Suppressor macrophage treated with lipopolysaccharide for 4 hours (primary cell): ENCODE measurements around the gene CTCFL.
"Not testable (repeated sequence)": the region's sequence is repeated elsewhere in the genome, so short reads cannot be mapped to it uniquely, and the experiment has no call there.

Experiments used
- DNase-seq: peaks from one replicate; pipeline ENCODE4 v3.0.0-alpha.2; 2020

The CTCFL gene

DNA sequence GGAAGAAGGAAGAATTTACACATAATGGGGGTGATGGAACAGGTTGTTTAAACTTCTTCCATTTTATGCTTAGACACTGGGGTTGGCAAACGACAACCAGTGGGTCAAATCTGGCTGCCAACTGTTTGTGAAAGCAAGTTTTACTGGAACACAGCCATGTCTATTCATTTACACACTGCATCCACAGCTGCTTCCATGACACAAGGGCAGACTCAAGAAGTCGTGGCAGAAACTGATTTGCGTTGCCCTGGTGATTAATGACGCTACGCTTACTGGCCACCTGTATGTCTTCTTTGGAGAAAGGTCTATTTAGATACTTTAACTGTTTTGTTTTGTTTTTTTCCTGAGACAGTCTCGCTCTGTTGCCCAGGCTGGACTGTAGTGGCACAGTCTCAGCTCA is 19.0 kb downstream of the CTCFL start:
- no peak for DNase-seq

DNA sequence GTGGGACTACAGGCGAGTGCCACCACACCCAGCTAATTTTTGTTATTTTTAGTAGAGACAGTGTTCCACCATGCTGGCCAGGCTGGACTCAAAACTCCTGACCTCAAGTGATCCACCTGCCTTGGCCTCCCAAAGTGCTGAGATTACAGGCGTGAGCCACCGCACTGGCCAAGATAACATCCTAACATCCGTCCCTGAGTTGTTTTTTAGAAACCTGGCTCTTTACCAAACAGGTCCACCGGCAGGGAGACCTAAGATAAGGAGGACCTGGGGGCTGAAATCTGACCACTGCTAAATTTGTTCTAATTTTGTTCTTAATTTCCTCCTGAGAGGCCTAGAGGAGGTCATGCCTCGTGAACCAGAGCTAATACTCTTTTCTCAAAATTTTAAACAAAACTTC is 20.5 kb downstream of the CTCFL start:
- no peak for DNase-seq

DNA sequence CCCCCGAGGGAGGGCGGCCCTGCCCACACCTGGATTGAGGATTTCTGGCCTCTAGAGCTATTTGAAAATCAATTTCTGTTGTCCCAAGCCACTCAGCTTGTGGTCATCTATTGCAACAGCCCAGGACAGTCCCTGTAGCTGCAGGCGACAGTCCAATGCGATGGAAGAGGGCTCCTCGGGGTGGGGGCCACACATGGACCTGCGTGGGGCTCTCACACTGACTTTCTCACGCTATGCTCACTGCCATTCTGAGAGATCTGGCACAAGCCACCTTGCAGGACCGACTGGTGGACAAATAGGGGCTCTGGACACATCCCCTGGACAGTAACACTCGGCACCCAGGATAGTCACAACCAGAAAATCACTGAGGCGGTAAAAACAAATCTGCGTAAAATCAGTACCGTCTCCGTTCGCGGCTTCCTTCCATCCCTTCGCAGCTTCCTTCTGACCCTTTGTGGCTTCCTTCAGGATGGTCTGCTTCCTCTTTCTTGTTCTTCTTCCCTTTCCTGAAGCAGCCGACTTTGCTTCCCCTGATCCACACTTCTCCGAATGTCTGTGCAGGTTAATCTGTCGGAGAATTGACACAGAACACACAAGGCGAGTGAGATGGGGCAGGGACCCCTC is 21.8 kb downstream of the CTCFL start:
- peak; percentile 71 for DNase-seq

- no peak for DNase-seq
These were observed 22.6 kb downstream of the CTCFL start for GRCh38 chr20:57502336-57502700.

DNA sequence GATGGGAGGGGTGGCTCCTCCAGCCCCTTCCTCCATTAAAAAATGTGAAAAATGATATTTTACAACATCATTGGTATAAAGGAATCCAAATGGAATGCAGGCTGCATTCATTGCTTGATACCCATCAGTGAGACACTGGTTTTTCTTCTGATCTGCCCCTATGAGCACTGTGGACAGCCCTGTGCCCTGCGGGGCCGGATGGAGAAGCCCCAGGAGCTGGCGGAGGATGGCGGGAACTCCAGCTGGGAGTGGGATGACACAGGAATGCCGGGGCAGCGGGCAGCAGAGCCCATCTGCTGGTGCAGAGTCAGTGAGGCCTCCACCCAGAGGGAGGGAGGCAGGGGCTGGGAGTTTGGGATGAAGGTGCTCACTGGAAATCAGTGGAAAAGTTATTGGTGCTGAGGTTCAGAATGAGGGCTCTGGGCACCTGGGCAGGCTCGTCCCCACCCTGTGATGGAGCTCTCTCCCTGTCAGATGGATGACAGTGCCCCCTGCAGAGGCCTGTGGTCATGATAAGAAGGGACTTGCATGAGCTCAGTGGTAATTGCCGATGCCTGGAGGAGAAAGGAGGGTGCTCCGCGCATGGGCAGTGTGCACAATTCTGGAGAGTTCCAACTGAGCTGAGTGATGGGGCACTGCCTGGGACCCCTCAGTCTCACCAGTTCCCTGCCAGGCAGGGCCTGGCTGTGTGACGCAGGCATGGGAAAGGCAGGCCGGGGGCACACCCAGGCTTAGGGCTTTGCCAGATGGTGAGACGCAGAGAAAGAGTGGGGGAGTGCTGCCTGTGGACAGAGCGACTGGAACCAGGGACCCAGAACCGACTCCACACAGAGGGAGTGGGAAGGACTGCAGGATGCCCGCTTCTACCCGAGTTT is 23.2 kb downstream of the CTCFL start:
- no peak for DNase-seq

DNA sequence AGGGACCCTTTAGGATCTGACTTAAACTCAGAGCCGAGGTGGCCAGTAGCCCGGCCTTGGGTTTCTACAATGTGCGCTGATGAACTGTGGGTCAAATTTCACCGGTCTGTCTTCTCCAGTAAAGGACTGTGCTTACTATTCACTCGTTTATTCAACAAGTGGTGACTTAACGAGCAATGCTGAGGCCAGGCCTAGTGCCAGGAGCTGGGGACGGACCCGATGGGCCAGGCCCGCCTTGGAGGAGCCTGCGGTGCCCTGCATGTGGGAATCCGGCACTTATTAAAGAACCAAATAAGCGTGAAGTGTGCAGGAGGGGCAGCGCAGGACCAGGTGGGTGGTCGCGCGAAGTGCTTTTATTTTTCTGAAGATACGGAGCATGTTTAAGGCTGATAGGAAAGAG is 24.0 kb downstream of the CTCFL start:
- DNase-seq = no peak

DNA sequence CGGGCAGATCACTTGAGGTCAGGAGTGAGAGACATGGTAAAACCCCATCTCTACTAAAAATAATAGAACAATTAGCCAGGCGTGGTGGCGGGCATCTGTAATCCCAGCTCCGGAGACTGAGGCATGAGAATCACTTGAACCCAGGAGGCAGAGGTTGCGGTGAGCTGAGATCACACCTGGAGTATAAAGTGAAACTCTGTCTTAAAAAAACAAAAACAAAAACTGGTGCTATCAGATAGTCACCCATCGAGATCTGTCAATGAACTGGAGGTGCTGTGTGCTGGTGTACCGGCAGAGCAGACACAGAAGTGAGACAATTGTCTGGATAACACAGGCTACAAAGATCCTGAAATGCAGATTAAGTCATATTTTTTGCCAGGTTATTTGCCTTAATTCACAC is 24.7 kb downstream of the CTCFL start:
- no peak for DNase-seq

- no peak for DNase-seq
These were observed 25.3 kb downstream of the CTCFL start for GRCh38 chr20:57499676-57500075.

DNA sequence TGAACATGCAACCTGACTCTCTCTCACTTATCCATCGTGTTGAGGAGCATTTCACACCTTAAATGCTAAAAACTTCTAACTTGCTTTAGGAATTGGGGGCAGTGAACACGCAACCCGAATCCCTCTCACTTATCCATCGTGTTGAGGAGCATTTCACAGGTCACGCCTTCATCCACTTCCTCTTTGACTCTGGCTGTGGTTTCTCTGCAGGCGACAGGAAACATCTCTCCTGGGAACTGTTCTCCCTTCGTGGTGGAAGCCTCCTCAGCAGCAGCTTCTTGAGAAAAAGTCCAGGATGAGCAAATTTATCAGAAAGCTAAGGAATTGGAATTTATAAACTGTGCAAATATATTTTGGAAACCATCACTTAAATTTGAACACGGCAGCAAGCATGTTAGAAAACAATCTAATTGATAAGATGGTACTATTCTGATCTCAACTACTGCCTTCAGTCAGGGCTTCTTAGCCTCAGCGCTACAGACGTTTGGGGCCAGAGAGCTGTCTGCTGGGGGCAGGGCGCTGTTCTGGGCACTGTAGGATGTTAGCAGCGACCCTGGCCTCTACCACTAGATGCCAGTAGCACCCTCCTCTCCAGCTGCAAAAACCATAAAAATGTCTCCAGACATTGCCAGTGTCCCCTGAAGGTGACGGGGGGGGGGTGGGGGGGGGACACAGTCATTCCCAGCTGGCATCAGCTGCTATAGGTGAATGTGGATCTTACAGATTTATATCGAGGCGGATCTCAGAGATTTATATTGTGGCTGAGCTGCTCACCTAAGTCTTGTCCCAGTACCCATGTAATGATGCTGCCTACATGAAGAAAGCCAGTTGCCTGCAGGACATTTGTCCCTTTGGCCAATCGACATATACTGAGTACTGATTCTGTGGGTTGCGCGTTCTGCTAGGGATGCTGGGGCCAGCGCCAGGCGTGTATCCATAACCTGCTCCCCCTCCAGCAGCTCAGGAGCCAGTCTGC is 26.2 kb downstream of the CTCFL start:
- DNase-seq = peak; percentile 53

- no peak for DNase-seq
These were observed 28.3 kb downstream of the CTCFL start for GRCh38 chr20:57496592-57496991.

- DNase-seq = no peak
These were observed 29.0 kb downstream of the CTCFL start for GRCh38 chr20:57495978-57496377.

DNA sequence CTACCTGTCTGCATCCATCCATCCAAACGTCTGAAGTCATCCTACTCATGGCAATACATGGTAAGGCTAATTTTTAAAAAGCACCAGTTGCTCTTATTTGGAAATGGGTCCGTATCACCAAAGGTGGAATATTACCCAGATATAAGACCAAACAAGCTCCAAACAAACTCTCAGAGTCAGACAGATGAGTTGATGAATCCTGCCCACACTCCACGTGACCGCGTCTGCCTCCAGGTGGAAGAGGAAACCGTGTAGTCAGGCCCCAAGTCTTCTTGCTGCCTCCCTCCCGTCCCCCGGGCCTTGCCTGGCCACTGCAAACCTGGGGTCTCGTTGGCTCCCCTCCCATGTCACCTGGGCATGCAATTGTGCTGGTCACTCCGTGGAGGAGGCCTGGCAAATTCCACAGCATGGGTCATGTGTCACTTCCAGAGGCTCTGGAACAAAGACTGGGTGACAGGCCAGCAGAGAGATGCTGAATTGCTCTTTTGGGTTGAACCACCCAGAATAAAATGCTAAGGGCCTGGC is 31.8 kb downstream of the CTCFL start:
- no peak for DNase-seq

- DNase-seq = no peak
These were observed 33.6 kb downstream of the CTCFL start for GRCh38 chr20:57491373-57491772.

DNA sequence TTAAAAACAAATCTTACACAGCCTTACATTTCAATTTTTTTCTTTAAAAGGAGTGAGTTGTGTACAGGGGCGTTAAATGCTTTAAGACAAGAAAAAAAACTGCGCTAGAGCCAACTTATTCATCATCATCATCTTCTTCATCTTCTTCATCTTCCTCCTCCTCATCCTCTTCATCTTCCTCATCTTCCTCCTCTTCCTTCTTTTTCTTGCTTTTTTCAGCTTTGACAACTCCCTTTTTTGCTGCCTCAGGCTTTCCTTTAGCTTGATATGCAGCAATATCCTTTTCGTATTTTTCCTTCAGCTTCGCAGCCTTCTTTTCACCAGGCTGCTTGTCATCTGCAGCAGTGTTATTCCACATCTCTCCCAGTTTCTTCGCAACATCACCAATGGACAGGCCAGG is 36.7 kb downstream of the CTCFL start:
- not testable (repeated sequence) for DNase-seq

DNA sequence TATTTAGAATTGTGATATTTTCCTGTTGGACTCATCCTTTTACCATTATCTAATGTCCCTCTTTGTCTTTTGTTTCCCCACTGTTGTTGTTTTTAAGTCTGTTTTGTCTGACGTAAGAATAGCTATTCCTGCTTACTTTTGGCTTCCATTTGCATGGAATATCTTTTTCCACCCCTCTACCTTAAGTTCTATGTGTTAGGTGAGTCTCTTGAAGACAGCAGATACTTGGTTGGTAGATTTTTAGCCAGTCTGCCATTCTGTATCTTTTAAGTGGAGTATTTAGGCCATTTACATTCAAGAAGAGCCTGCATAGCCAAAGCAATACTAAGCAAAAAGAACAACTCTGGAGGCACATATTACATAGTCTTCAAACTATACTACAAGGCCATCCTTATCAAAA is 39.2 kb downstream of the CTCFL start:
- no peak for DNase-seq

DNA sequence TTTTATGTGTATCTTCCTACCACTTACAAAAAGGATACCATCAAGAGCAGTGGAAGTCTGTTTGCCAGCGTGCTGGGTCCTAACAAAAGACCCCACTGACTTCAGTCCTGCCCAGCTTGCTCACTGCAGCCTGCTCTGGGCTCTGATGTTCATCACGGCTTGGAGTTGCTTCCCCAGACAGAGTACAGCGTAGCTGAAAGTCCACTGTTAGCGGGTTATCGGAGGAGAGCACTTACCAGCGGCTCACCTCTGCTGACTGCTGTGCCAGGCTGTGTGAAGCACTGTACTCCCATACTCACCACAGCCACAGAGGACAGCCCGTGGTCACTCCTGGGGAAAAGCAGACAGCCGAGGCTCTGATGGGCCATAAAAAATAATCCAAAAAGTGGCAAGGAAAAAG is 40.2 kb downstream of the CTCFL start:
- DNase-seq = no peak

- no peak for DNase-seq
These were observed 41.5 kb downstream of the CTCFL start for GRCh38 chr20:57483287-57484050.

DNA sequence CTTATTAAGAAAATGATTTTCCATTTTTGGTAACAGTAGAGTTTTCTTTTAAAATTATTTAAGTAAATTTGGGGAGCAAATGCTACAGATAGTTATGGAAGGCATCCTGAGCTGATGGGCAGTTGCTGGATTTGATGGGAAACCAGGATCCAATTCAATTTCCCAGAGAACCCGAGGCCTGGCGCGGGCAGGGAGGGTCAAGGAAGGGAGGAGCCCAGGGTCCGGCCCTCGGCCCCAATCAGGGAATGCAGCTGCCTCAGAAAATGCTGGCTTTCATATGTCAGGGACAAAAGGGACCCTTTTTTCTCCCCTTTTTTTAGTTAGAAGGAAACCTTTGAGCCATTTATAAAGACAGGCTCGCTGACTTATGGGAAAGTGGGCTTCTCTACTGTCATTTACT is 42.1 kb downstream of the CTCFL start:
- no peak for DNase-seq

- no peak for DNase-seq
These were observed 42.8 kb downstream of the CTCFL start for GRCh38 chr20:57482148-57482547.

DNA sequence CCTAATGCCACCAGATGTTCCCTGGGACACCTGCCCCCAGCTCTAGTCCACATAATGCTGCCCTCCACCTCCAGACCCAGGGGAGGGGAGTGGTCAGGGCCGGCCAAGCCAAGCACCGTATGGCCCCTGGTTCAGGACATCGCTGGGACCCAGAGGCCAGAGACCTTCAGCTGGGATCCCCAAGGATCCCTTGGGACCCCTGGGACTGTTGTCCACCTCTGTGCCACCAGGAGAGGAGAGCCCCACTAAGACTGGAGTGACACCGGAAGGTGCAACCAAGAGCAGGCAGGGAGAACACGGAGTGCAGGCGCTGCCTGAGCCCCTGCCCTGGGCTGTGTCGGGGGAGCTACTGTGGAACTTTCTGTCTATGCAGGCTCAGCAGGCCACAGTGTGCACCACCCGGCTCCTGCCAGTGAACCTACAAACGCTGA is 43.6 kb downstream of the CTCFL start:
- DNase-seq = no peak

GRCh38 chr20:57480444-57481160 is 44.3 kb downstream of the CTCFL start:
- DNase-seq = no peak

- no peak for DNase-seq
These were observed 45.7 kb downstream of the CTCFL start for GRCh38 chr20:57479196-57479595.
